Activated CD4-positive, alpha-beta T cell treated with anti-CD3 and anti-CD28 coated beads for 48 hours (primary cell): ENCODE results near the gene KIAA0586.

ENCODE experiments used
- DNase-seq: peaks from one replicate; pipeline ENCODE4 v3.0.0-alpha.2; 2020

The KIAA0586 gene

GRCh38 chr14:58599707-58600106, 172.2 kb downstream of the KIAA0586 start:
- DNase-seq, result no peak
